Measurements from ENCODE around the gene MOBP.

- TF ChIP-seq TAF1 (conservative IDR thresholded peaks at IDR 0.05): no peak
- TF ChIP-seq NR2F2 (IDR thresholded peaks at IDR 0.05): no peak
- TF ChIP-seq CTCF (IDR thresholded peaks at IDR 0.05; ENCODE audit: low read depth, low read length, missing input control): no peak
Observed at GRCh38 chr3:39550354-39551051, 83.0 kb downstream of the MOBP start.
